SIG-M5 treated with dmso at 0.1 percent for 504 hours (cell line): ENCODE measurements around the gene CCDC198.

Experiments
- DNase-seq: peaks from one replicate; lab custom pipeline; 2025; ENCODE audit not compliant: unreplicated experiment; lab: John Stamatoyannopoulos, UW

Gene CCDC198

GRCh38 chr14:57493467-57494181 is at the start of gene CCDC198:
CCDC198 (minus strand) TSS chr14:57493857; CDS start chr14:57493715, 142 bp downstream.
- no peak for DNase-seq

GRCh38 chr14:57533214-57533613 is 39.6 kb upstream of the CCDC198 start:
- peak; percentile 7 for DNase-seq

- no peak for DNase-seq
Observed at GRCh38 chr14:57530571-57530970, 36.9 kb upstream of the CCDC198 start.

- no peak for DNase-seq
Observed at GRCh38 chr14:57526942-57527341, 33.3 kb upstream of the CCDC198 start.

GRCh38 chr14:57519043-57519442 is 25.4 kb upstream of the CCDC198 start:
- DNase-seq = no peak

GRCh38 chr14:57512220-57512619 is 18.6 kb upstream of the CCDC198 start:
- DNase-seq = no peak

GRCh38 chr14:57508756-57509155 is 15.1 kb upstream of the CCDC198 start:
- DNase-seq = no peak

GRCh38 chr14:57502586-57503254 is 9.1 kb upstream of the CCDC198 start:
- DNase-seq = no peak

GRCh38 chr14:57501039-57501557 is 7.4 kb upstream of the CCDC198 start:
- DNase-seq = no peak

- DNase-seq = no peak
Observed at GRCh38 chr14:57498659-57499058, 5.0 kb upstream of the CCDC198 start.

GRCh38 chr14:57498035-57498434 is 4.4 kb upstream of the CCDC198 start:
- DNase-seq = no peak

GRCh38 chr14:57495416-57495815 is 1.8 kb upstream of the CCDC198 start:
- DNase-seq = no peak

- DNase-seq = no peak
Observed at GRCh38 chr14:57492859-57493258, 798 bp downstream of the CCDC198 start.

- no peak for DNase-seq
Observed at GRCh38 chr14:57491640-57492039, 2.0 kb downstream of the CCDC198 start.

GRCh38 chr14:57487771-57488170 is 5.9 kb downstream of the CCDC198 start:
- no peak for DNase-seq

GRCh38 chr14:57486767-57487379 is 6.8 kb downstream of the CCDC198 start:
- DNase-seq = peak; percentile 48

- no peak for DNase-seq
Observed at GRCh38 chr14:57485635-57486034, 8.0 kb downstream of the CCDC198 start.

- DNase-seq = no peak
Observed at GRCh38 chr14:57482120-57482519, 11.5 kb downstream of the CCDC198 start.

GRCh38 chr14:57480051-57480450 is 13.6 kb downstream of the CCDC198 start:
- no peak for DNase-seq

- no peak for DNase-seq
Observed at GRCh38 chr14:57479197-57479596, 14.5 kb downstream of the CCDC198 start.

GRCh38 chr14:57478050-57478449 is 15.6 kb downstream of the CCDC198 start:
- no peak for DNase-seq

- DNase-seq = no peak
Observed at GRCh38 chr14:57470909-57471308, 22.7 kb downstream of the CCDC198 start.
